GM19372 (cell line): ENCODE data around the gene KLHL17.
"Not testable (repeated sequence)": the region's sequence is repeated elsewhere in the genome, so short reads cannot be mapped to it uniquely, and the experiment has no call there.

ENCODE experiments used
- ATAC-seq: cut with Tn5 transposase; IDR thresholded peaks from one replicate; pipeline ENCODE4 v1.9.1; 2021; ENCODE audit warnings: mild to moderate bottlenecking, low read depth, moderate library complexity; ENCODE audit not compliant: unreplicated experiment

KLHL17 gene

DNA sequence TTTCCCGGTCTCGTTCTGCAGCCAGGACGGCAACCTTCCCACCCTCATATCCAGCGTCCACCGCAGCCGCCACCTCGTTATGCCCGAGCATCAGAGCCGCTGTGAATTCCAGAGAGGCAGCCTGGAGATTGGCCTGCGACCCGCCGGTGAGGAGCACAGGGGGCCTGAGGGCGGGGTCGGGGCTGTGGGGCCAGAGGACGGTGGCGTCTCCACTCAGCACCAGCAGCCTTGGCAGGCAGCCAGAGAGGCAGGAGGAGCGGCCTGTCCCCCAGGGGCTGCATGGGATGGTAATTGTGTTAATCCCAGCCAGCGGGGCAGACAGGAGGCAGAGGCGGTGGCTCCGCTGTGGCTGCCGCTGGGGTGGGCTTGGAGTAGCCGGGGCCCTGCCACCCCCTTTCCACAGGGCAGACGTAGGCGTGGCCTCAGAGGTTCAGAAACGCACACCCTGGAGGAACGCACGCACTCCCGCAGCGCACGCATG is 24.6 kb upstream of the KLHL17 start:
- no peak for ATAC-seq

- no peak for ATAC-seq
These were observed 23.8 kb upstream of the KLHL17 start for GRCh38 chr1:936348-937264.

DNA sequence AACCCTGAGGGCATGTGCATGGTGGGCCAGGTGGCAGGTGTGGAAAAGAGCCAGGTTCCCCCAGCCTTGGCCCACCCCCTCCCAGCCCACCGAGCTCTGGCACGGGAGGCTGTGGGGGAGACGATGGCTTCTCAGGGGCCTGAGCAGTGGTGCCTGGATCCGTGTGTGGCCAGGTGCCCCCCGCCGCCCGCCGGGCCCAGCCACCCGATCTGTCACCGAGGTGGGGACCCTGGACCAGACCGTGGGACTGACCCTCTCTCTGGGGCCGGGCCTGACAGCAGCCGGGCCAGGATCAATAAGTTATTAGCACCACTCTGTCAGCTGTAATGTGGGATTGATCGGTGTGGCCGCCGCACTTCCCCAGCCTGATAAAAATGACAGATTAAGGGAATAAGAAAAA is 22.9 kb upstream of the KLHL17 start:
- ATAC-seq, result no peak

GRCh38 chr1:938088-938683 is 22.2 kb upstream of the KLHL17 start:
- no peak for ATAC-seq

DNA sequence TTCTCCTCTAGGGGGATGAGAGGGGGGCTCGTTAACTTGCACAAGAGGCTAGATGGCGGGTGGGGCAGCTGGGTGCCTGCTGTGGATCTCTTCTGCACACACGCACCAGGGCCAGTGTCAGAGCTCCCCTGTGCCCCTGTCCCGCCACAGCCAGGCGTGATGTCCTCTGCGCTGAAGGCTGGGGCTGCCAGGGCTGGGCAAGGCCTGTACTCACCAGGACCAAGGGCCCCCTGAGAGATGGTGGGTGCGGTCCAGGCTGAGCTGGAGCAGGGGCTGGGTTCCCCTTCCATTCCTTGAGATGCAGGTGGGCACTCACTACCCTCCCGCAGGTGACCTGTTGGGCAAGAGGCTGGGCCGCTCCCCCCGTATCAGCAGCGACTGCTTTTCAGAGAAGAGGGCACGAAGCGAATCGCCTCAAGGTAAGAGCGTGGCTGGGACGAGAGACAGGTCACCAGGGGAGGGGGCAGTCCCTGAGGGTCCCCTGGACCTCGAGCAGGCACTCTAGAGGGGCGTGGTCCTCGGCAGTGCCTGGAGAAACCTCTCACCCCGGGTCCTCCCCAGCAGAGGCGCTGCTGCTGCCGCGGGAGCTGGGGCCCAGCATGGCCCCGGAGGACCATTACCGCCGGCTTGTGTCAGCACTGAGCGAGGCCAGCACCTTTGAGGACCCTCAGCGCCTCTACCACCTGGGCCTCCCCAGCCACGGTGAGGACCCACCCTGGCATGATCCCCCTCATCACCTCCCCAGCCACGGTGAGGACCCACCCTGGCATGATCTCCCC is 21.5 kb upstream of the KLHL17 start:
- ATAC-seq, result no peak

DNA sequence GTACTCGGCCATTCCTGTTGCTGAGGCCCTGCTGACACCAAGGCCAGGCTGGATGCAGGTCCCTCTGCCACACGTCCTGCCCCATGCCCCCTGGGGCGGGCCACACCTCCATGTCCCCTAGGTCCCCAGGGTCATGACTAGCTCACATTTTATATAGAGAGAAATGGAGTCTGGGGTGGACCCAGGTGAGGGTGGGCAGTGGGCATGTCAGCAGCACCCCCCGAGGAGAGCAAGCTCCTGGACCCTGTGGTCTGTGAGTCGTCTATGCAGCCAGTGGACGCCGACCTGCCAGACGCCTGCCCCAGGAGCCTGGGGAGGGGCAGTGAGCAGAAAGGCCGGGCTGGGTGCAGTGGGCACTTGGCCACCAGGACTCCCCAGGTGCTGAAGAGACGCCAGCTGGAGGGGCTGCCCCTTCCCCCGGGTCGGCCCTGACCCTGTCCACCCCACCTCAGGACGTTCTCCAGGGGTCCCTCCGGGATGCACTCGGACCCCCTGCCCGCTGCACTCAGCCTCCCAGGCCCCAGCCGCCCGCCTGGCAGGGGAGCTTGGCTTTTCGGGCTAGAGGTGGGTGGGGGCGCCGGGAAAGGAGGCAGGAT is 20.8 kb upstream of the KLHL17 start:
- ATAC-seq, result no peak

- ATAC-seq, result no peak
These were observed 20.0 kb upstream of the KLHL17 start for GRCh38 chr1:940107-941014.

- ATAC-seq, result no peak
These were observed 19.3 kb upstream of the KLHL17 start for GRCh38 chr1:941015-941587.

- no peak for ATAC-seq
These were observed 18.6 kb upstream of the KLHL17 start for GRCh38 chr1:941588-942383.

DNA sequence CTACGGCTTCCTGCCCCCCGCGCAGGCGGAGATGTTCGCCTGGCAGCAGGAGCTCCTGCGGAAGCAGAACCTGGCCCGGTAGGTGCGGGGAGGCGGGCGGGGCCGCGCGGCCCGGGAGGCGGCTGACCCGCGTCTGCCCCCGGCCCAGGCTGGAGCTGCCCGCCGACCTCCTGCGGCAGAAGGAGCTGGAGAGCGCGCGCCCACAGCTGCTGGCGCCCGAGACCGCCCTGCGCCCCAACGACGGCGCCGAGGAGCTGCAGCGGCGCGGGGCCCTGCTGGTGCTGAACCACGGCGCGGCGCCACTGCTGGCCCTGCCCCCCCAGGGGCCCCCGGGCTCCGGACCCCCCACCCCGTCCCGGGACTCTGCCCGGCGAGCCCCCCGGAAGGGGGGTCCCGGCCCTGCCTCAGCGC is 18.0 kb upstream of the KLHL17 start:
- ATAC-seq, result no peak

GRCh38 chr1:942864-943533 is 17.4 kb upstream of the KLHL17 start:
- no peak for ATAC-seq

DNA sequence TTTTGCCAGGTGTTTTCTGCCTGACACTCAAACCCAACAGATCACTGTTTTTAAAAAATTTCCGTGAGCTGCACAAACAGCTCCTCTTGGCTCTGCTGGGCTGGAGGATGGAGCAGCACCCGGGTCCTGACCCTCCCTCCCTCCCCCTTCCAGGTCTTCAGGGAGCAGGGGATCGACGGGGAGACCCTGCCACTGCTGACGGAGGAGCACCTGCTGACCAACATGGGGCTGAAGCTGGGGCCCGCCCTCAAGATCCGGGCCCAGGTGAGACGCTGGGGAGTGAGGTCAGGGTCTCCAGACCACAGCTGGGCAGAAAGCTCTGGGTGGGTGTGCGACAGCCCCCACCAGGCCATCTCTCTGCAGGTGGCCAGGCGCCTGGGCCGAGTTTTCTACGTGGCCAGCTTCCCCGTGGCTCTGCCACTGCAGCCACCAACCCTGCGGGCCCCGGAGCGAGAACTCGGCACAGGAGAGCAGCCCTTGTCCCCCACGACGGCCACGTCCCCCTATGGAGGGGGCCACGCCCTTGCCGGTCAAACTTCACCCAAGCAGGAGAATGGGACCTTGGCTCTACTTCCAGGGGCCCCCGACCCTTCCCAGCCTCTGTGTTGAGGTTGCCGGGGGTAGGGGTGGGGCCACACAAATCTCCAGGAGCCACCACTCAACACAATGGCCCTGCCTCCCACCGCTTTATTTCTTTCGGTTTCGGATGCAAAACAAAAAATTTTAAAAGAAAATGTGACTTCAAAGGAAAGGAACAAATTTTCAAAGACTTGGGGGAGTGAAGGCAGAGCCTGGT is 16.6 kb upstream of the KLHL17 start:
- no peak for ATAC-seq

GRCh38 chr1:944341-945325 is 15.8 kb upstream of the KLHL17 start:
- ATAC-seq, result no peak

- ATAC-seq, result no peak
These were observed 14.5 kb upstream of the KLHL17 start for GRCh38 chr1:945688-946556.

DNA sequence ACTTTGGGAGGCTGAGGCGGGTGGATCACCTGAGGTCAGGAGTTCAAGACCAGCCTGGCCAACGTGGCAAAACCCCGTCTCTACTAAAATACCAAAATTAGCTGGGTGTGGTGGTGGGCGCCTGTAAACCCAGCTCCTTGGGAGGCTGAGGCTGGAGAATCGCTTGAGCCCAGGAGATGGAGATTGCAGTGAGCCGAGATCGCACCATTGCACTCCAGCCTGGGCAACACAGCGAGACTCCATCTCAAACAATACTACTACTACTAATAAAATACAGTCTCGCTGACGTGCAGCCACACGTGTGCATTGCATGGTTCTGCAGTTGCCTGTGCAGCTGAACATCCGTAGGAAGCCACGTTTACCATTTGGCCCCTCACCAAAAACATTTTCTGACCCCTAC is 13.6 kb upstream of the KLHL17 start:
- ATAC-seq, result not testable (repeated sequence)
